Stimulated activated CD4-positive, alpha-beta T cell treated with anti-CD3 and anti-CD28 coated beads, Interleukin-4, amount 100 ng/mL, for 4 hours (primary cell): Measurements from ENCODE around the gene CEACAM21.

ENCODE experiments used
- DNase-seq, 2 experiments: peaks; one replicate each; pipeline ENCODE4 v3.0.0-alpha.2; 2020

The CEACAM21 gene

GRCh38 chr19:41621654-41622053 lies 45.7 kb downstream of the CEACAM21 start:
- DNase-seq = no peak

- DNase-seq = no peak
These were observed 47.4 kb downstream of the CEACAM21 start for GRCh38 chr19:41623360-41623759.

GRCh38 chr19:41624515-41624914 lies 48.5 kb downstream of the CEACAM21 start:
- no peak for DNase-seq

- DNase-seq = no peak
These were observed 49.0 kb downstream of the CEACAM21 start for GRCh38 chr19:41624937-41625336.

GRCh38 chr19:41626278-41626677 lies 50.3 kb downstream of the CEACAM21 start:
- no peak for DNase-seq

GRCh38 chr19:41626877-41627276 lies 50.9 kb downstream of the CEACAM21 start, which contains the start of gene CEACAM4:
TSS of gene CEACAM4 (minus strand) at chr19:41627074. CDS start at chr19:41626963, 111 bp downstream.
- no peak for DNase-seq

- no peak for DNase-seq
These were observed 52.2 kb downstream of the CEACAM21 start for GRCh38 chr19:41627966-41628675.
